ENCODE results near the gene NF2. TPM values are rescaled to one million over a fixed set of nuclear protein-coding genes. Genes with fewer than 3 reads are reported as not detected.
A peak's percentile ranks its signal among the peaks of the same experiment; 100 is the strongest.
"Not testable (repeated sequence)": the region's sequence is repeated elsewhere in the genome, so short reads cannot be mapped to it uniquely, and the experiment has no call there.

Gene NF2
- total RNA-seq, 1 experiment from 2014 or later = 113 TPM

GRCh38 chr22:29596408-29596807 lies 7.0 kb upstream of the NF2 start:
- ChIA-PET CTCF (no interaction called here), POLR2A (ENCODE audit: unreplicated experiment) (no interaction called here)
- no peaks in the 10 kb centered on the region for H3K27me3 ChIP-seq (ENCODE audit: low read length)
- no peaks in the 10 kb centered on the region for H3K79me2 ChIP-seq (ENCODE audit: low read length)
- H3K4me3 ChIP-seq (ENCODE audit: low read length) = no peak overlapping the region
- H3K9me3 ChIP-seq (ENCODE audit: low read length) = no peaks in the 10 kb centered on the region
- no peaks in the 10 kb centered on the region for H3K4me1 ChIP-seq (ENCODE audit: insufficient read depth, low read length)
- DNase-seq = no peak
- no peaks in the 10 kb centered on the region for H3K36me3 ChIP-seq (ENCODE audit: low read depth, low read length)
- no peaks in the 10 kb centered on the region for H3K9me2 ChIP-seq (replicated peaks; ENCODE audit: low read length)
- H3F3A ChIP-seq (ENCODE audit: low read length, unreplicated experiment) = no peaks in the 10 kb centered on the region
- no peak overlapping the region for H3K9ac ChIP-seq (ENCODE audit: low read length)
- no peak overlapping the region for H3K4me2 ChIP-seq (ENCODE audit: low read length)
- BruUV-seq (replicated peaks) = no TSS peak
- intact Hi-C loops (cut with micrococcal nuclease) = no loop called here
- no peak for ATAC-seq
- TF ChIP-seq EZH2 (IDR thresholded peaks at IDR 0.05; ENCODE audit: low read length, unreplicated experiment) = no peak
- H2AFZ ChIP-seq (ENCODE audit: low read length) = no peak overlapping the region
- H4K20me1 ChIP-seq (ENCODE audit: low read length) = no peaks in the 10 kb centered on the region
- no peak overlapping the region for H3K27ac ChIP-seq (ENCODE audit: low read length)

DNA sequence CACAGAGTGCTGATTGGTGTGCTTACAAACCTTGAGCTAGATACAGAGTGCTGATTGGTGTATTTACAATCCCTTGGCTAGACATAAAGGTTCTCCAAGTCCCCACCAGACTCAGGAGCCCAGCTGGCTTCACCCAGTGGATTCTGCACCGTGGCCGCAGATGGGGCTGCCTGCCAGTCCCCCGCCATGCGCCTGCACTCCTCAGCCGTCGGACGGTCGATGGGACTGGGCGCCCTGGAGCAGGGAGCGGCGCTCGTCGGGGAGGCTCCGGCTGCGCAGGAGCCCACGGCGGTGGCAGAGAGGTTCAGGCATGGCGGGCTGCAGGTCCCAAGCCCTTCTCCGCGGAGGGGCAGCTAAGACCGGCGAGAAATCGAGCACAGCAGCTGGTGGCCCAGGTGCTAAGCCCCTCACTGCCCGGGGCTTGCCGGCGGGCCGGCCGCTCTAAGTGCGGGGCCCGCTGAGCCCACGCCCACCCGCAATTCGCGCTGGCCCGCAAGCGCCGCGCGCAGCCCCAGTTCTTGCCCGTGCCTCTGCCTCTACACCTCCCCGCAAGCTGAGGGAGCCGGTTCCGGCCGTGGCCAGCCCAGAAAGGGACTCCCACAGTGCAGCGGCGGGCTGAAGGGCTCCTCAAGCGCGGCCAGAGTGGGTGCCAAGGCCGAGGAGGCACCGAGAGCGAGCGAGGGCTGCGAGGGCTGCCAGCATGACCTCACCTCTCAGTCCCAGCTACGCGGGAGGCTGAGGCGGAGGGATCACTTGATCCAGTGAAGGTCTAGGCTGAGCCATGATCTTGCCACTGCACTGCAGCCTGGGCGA lies 5.4 kb upstream of the NF2 start:
- intact Hi-C loops (cut with micrococcal nuclease); ATAC-seq; CTCF ChIA-PET: not testable (repeated sequence)

GRCh38 chr22:29598684-29599020 lies 4.8 kb upstream of the NF2 start:
- Histone ChIP-seq H3K9me2 (replicated peaks; ENCODE audit: low read length) (no peaks in the 10 kb centered on the region), H3K4me3 (ENCODE audit: low read length) (no peak overlapping the region), H3K9ac (ENCODE audit: low read length) (no peak overlapping the region), H3K79me2 (ENCODE audit: low read length) (peaks cover 3% of the 10 kb centered on the region), H3K4me1 (ENCODE audit: insufficient read depth, low read length) (no peaks in the 10 kb centered on the region), H2AFZ (ENCODE audit: low read length) (no peak overlapping the region), H3K4me2 (ENCODE audit: low read length) (no peak overlapping the region), H3F3A (ENCODE audit: low read length, unreplicated experiment) (no peaks in the 10 kb centered on the region), H3K36me3 (ENCODE audit: low read depth, low read length) (no peaks in the 10 kb centered on the region), H3K27ac (ENCODE audit: low read length) (no peak overlapping the region), H4K20me1 (ENCODE audit: low read length) (no peaks in the 10 kb centered on the region), H3K27me3 (ENCODE audit: low read length) (no peaks in the 10 kb centered on the region), H3K9me3 (ENCODE audit: low read length) (no peaks in the 10 kb centered on the region)
- no peak for DNase-seq
- TF ChIP-seq, protein P1, sequence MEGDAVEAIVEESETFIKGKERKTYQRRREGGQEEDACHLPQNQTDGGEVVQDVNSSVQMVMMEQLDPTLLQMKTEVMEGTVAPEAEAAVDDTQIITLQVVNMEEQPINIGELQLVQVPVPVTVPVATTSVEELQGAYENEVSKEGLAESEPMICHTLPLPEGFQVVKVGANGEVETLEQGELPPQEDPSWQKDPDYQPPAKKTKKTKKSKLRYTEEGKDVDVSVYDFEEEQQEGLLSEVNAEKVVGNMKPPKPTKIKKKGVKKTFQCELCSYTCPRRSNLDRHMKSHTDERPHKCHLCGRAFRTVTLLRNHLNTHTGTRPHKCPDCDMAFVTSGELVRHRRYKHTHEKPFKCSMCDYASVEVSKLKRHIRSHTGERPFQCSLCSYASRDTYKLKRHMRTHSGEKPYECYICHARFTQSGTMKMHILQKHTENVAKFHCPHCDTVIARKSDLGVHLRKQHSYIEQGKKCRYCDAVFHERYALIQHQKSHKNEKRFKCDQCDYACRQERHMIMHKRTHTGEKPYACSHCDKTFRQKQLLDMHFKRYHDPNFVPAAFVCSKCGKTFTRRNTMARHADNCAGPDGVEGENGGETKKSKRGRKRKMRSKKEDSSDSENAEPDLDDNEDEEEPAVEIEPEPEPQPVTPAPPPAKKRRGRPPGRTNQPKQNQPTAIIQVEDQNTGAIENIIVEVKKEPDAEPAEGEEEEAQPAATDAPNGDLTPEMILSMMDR (conservative IDR thresholded peaks at IDR 0.05; ENCODE audit: low read depth, low read length) = no peak
- TF ChIP-seq EZH2 (IDR thresholded peaks at IDR 0.05; ENCODE audit: low read length, unreplicated experiment) = no peak
- no peak for TF ChIP-seq EZH2phosphoT487 (IDR thresholded peaks at IDR 0.05; ENCODE audit: borderline replicate concordance, low read length)
- intact Hi-C loops (cut with micrococcal nuclease) = no loop called here
- ChIA-PET POLR2A (ENCODE audit: unreplicated experiment) (no interaction called here), CTCF (no interaction called here)
- ATAC-seq = no peak
- no TSS peak for BruUV-seq (replicated peaks)

More for the DNA sequence above, 5.4 kb upstream of the NF2 start:
- H3K4me1 ChIP-seq (ENCODE audit: insufficient read depth, low read length); POLR2A ChIA-PET (ENCODE audit: unreplicated experiment); H2AFZ ChIP-seq (ENCODE audit: low read length); H3K9me2 ChIP-seq (replicated peaks; ENCODE audit: low read length); DNase-seq; H3F3A ChIP-seq (ENCODE audit: low read length, unreplicated experiment); H3K36me3 ChIP-seq (ENCODE audit: low read depth, low read length); H3K9me3 ChIP-seq (ENCODE audit: low read length); H3K79me2 ChIP-seq (ENCODE audit: low read length); H3K27ac ChIP-seq (ENCODE audit: low read length); H3K4me2 ChIP-seq (ENCODE audit: low read length); BruUV-seq (replicated peaks); H3K27me3 ChIP-seq (ENCODE audit: low read length); H3K4me3 ChIP-seq (ENCODE audit: low read length); H4K20me1 ChIP-seq (ENCODE audit: low read length); H3K9ac ChIP-seq (ENCODE audit: low read length): not testable (repeated sequence)

DNA sequence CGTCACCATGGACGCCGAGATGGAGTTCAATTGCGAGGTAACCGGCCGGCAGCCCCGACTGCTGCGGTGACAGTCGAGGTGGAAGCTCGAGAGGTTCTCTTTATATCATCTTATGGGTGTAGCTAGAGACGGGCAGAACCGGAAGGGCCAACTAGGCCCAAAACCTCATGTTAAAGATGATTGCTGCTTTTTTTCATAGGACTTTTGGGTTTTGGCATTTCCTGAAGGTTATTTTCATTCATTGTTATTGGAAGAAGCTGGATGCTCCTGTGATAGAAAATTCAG lies 585 bp downstream of the NF2 start:
- CTCF ChIA-PET = no interaction called here
- H3K9me3 ChIP-seq (ENCODE audit: low read length) = no peaks in the 10 kb centered on the region
- H3K9ac ChIP-seq (ENCODE audit: low read length) = peak overlapping the region; percentile 96
- DNase-seq = no peak
- H4K20me1 ChIP-seq (ENCODE audit: low read length) = no peaks in the 10 kb centered on the region
- no peak; the same call in 1 of the 2 replicates for ATAC-seq
- POLR2A ChIA-PET (ENCODE audit: unreplicated experiment) = interaction anchor here (0.7 to 0.9 kb wide), 2 partner anchors 8 to 22 kb away, joined by 3 to 4 read pairs; no protein-coding TSS in a partner anchor
- TF ChIP-seq EZH2 (IDR thresholded peaks at IDR 0.05; ENCODE audit: low read length, unreplicated experiment) = no peak
- TF ChIP-seq, protein P1 (conservative IDR thresholded peaks at IDR 0.05; ENCODE audit: low read depth, low read length) = no peak
- TF ChIP-seq EZH2phosphoT487 (IDR thresholded peaks at IDR 0.05; ENCODE audit: borderline replicate concordance, low read length) = no peak
- H3K4me2 ChIP-seq (ENCODE audit: low read length) = peak overlapping the region; percentile 86
- H3K79me2 ChIP-seq (ENCODE audit: low read length) = peaks cover 57% of the 10 kb centered on the region
- H3K4me3 ChIP-seq (ENCODE audit: low read length) = peak overlapping the region; percentile 83
- H3F3A ChIP-seq (ENCODE audit: low read length, unreplicated experiment) = no peaks in the 10 kb centered on the region
- no peaks in the 10 kb centered on the region for H3K27me3 ChIP-seq (ENCODE audit: low read length)
- intact Hi-C loops (cut with micrococcal nuclease) = no loop called here
- peaks cover 10% of the 10 kb centered on the region for H3K36me3 ChIP-seq (ENCODE audit: low read depth, low read length)
- H2AFZ ChIP-seq (ENCODE audit: low read length) = peak overlapping the region; percentile 87
- BruUV-seq (replicated peaks) = no TSS peak
- H3K27ac ChIP-seq (ENCODE audit: low read length) = peak overlapping the region; percentile 62
- peaks cover 16% of the 10 kb centered on the region for H3K4me1 ChIP-seq (ENCODE audit: insufficient read depth, low read length)
- no peaks in the 10 kb centered on the region for H3K9me2 ChIP-seq (replicated peaks; ENCODE audit: low read length)
